ENCODE measurements around the gene GNB1L. TPM values are rescaled to one million over a fixed set of nuclear protein-coding genes. Genes with fewer than 3 reads are reported as not detected.

The GNB1L gene
- total and polyA plus RNA-seq, 4 donors = 4.3 to 12.6 (median 4.8) TPM

GRCh38 chr22:19874307-19875060 is 19.8 kb upstream of the GNB1L start:
- DNase-seq = peak; percentile 49 to 72
- Histone ChIP-seq H3K27ac (ENCODE audit: low read depth in 1 of 2, low read length in 2 of 2) (peak overlapping the region in 1 of 2 donors; percentile 21), H3K36me3 (ENCODE audit: control insufficient read depth in 1 of 2, insufficient read depth in 2 of 2, low read length in 1 of 2) (no peaks in the 10 kb centered on the region), H3K4me3 (ENCODE audit: low read length in 2 of 2) (no peak overlapping the region), H3K4me1 (ENCODE audit: control insufficient read depth in 1 of 2, insufficient read depth in 2 of 2, low read length in 2 of 2) (no peaks in the 10 kb centered on the region), H3K27me3 (ENCODE audit: control insufficient read depth in 1 of 2, insufficient read depth in 2 of 2, low read length in 1 of 2) (no peaks in the 10 kb centered on the region), H3K9me3 (ENCODE audit: control insufficient read depth, low read length) (no peaks in the 10 kb centered on the region)
- WGBS, 2 donors = 31 to 44% methylated on average over 27 of the region's 27 CpGs
- intact Hi-C loops (cut with DNase I) = no loop called here
- ATAC-seq (ENCODE audit: low FRiP score) = no peak

- no peaks in the 10 kb centered on the region for H3K27me3 ChIP-seq (ENCODE audit: control insufficient read depth in 1 of 2, insufficient read depth in 2 of 2, low read length in 1 of 2)
- DNase-seq (peak in 1 of 2 donors; percentile 63), ATAC-seq (ENCODE audit: low FRiP score) (no peak)
- WGBS, 2 donors = 91 to 95% methylated on average over 5 to 7 of the region's 7 CpGs
- no peaks in the 10 kb centered on the region for H3K4me1 ChIP-seq (ENCODE audit: control insufficient read depth in 1 of 2, insufficient read depth in 2 of 2, low read length in 2 of 2)
- no peak overlapping the region for H3K4me3 ChIP-seq (ENCODE audit: low read length in 2 of 2)
- intact Hi-C loops (cut with DNase I) = no loop called here
- no peaks in the 10 kb centered on the region for H3K9me3 ChIP-seq (ENCODE audit: control insufficient read depth, low read length)
- no peaks in the 10 kb centered on the region for H3K36me3 ChIP-seq (ENCODE audit: control insufficient read depth in 1 of 2, insufficient read depth in 2 of 2, low read length in 1 of 2)
- no peak overlapping the region for H3K27ac ChIP-seq (ENCODE audit: low read depth in 1 of 2, low read length in 2 of 2)
Observed at GRCh38 chr22:19873960-19874306, 19.3 kb upstream of the GNB1L start.

- H3K4me3 ChIP-seq (ENCODE audit: low read length in 2 of 2) = no peak overlapping the region
- ATAC-seq (ENCODE audit: low FRiP score) (no peak), DNase-seq (peak; percentile 41 to 72)
- intact Hi-C loops (cut with DNase I) = no loop called here
- H3K4me1 ChIP-seq (ENCODE audit: control insufficient read depth in 1 of 2, insufficient read depth in 2 of 2, low read length in 2 of 2) = no peaks in the 10 kb centered on the region
- H3K36me3 ChIP-seq (ENCODE audit: control insufficient read depth in 1 of 2, insufficient read depth in 2 of 2, low read length in 1 of 2) = no peaks in the 10 kb centered on the region
- WGBS, 2 donors = 92 to 94% methylated on average over 27 of the region's 27 CpGs
- no peaks in the 10 kb centered on the region for H3K9me3 ChIP-seq (ENCODE audit: control insufficient read depth, low read length)
- no peak overlapping the region for H3K27ac ChIP-seq (ENCODE audit: low read depth in 1 of 2, low read length in 2 of 2)
- H3K27me3 ChIP-seq (ENCODE audit: control insufficient read depth in 1 of 2, insufficient read depth in 2 of 2, low read length in 1 of 2) = no peaks in the 10 kb centered on the region
Observed at GRCh38 chr22:19873138-19873959, 18.7 kb upstream of the GNB1L start.

GRCh38 chr22:19872779-19873137 is 18.1 kb upstream of the GNB1L start:
- 80 to 86% methylated on average over 7 of the region's 7 CpGs for WGBS, 2 donors
- no peaks in the 10 kb centered on the region for H3K4me1 ChIP-seq (ENCODE audit: control insufficient read depth in 1 of 2, insufficient read depth in 2 of 2, low read length in 2 of 2)
- no peak overlapping the region for H3K4me3 ChIP-seq (ENCODE audit: low read length in 2 of 2)
- intact Hi-C loops (cut with DNase I) = no loop called here
- no peaks in the 10 kb centered on the region for H3K27me3 ChIP-seq (ENCODE audit: control insufficient read depth in 1 of 2, insufficient read depth in 2 of 2, low read length in 1 of 2)
- DNase-seq (peak in 1 of 2 donors; percentile 67), ATAC-seq (ENCODE audit: low FRiP score) (no peak)
- H3K9me3 ChIP-seq (ENCODE audit: control insufficient read depth, low read length) = no peaks in the 10 kb centered on the region
- H3K36me3 ChIP-seq (ENCODE audit: control insufficient read depth in 1 of 2, insufficient read depth in 2 of 2, low read length in 1 of 2) = no peaks in the 10 kb centered on the region
- H3K27ac ChIP-seq (ENCODE audit: low read depth in 1 of 2, low read length in 2 of 2) = no peak overlapping the region

GRCh38 chr22:19871845-19872778 is 17.4 kb upstream of the GNB1L start:
- intact Hi-C loops (cut with DNase I) = no loop called here
- Histone ChIP-seq H3K27ac (ENCODE audit: low read depth in 1 of 2, low read length in 2 of 2) (no peak overlapping the region), H3K36me3 (ENCODE audit: control insufficient read depth in 1 of 2, insufficient read depth in 2 of 2, low read length in 1 of 2) (no peaks in the 10 kb centered on the region), H3K4me1 (ENCODE audit: control insufficient read depth in 1 of 2, insufficient read depth in 2 of 2, low read length in 2 of 2) (no peaks in the 10 kb centered on the region), H3K4me3 (ENCODE audit: low read length in 2 of 2) (no peak overlapping the region), H3K9me3 (ENCODE audit: control insufficient read depth, low read length) (no peaks in the 10 kb centered on the region), H3K27me3 (ENCODE audit: control insufficient read depth in 1 of 2, insufficient read depth in 2 of 2, low read length in 1 of 2) (no peaks in the 10 kb centered on the region)
- DNase-seq (peak; percentile 43 to 55), ATAC-seq (ENCODE audit: low FRiP score) (no peak)
- 95 to 96% methylated on average over 16 of the region's 16 CpGs for WGBS, 2 donors

GRCh38 chr22:19871023-19871844 is 16.6 kb upstream of the GNB1L start:
- no peaks in the 10 kb centered on the region for H3K4me1 ChIP-seq (ENCODE audit: control insufficient read depth in 1 of 2, insufficient read depth in 2 of 2, low read length in 2 of 2)
- WGBS, 2 donors = 53 to 55% methylated on average over 16 to 19 of the region's 19 CpGs

GRCh38 chr22:19870153-19871022 is 15.7 kb upstream of the GNB1L start:
- H3K27ac ChIP-seq (ENCODE audit: low read depth in 1 of 2, low read length in 2 of 2) = no peak overlapping the region
- H3K27me3 ChIP-seq (ENCODE audit: control insufficient read depth in 1 of 2, insufficient read depth in 2 of 2, low read length in 1 of 2) = no peaks in the 10 kb centered on the region
- 84 to 87% methylated on average over 30 of the region's 30 CpGs for WGBS, 2 donors
- intact Hi-C loops (cut with DNase I) = no loop called here
- ATAC-seq (ENCODE audit: low FRiP score) (no peak), DNase-seq (peak; percentile 42 to 63)
- H3K4me3 ChIP-seq (ENCODE audit: low read length in 2 of 2) = no peak overlapping the region
- H3K9me3 ChIP-seq (ENCODE audit: control insufficient read depth, low read length) = no peaks in the 10 kb centered on the region
- no peaks in the 10 kb centered on the region for H3K4me1 ChIP-seq (ENCODE audit: control insufficient read depth in 1 of 2, insufficient read depth in 2 of 2, low read length in 2 of 2)
- H3K36me3 ChIP-seq (ENCODE audit: control insufficient read depth in 1 of 2, insufficient read depth in 2 of 2, low read length in 1 of 2) = no peaks in the 10 kb centered on the region

More at GRCh38 chr22:19871023-19871844, 16.6 kb upstream of the GNB1L start:
- intact Hi-C loops (cut with DNase I) = no loop called here
- Histone ChIP-seq H3K9me3 (ENCODE audit: control insufficient read depth, low read length) (no peaks in the 10 kb centered on the region), H3K27ac (ENCODE audit: low read depth in 1 of 2, low read length in 2 of 2) (no peak overlapping the region), H3K36me3 (ENCODE audit: control insufficient read depth in 1 of 2, insufficient read depth in 2 of 2, low read length in 1 of 2) (no peaks in the 10 kb centered on the region), H3K4me3 (ENCODE audit: low read length in 2 of 2) (no peak overlapping the region), H3K27me3 (ENCODE audit: control insufficient read depth in 1 of 2, insufficient read depth in 2 of 2, low read length in 1 of 2) (no peaks in the 10 kb centered on the region)
- DNase-seq (peak; percentile 36 to 68), ATAC-seq (ENCODE audit: low FRiP score) (no peak)

All from aorta (tissue), 5 donors.